Stimulated activated CD4-positive, alpha-beta T cell treated with anti-CD3 and anti-CD28 coated beads, Interleukin-15, amount 100 ng/mL, for 48 hours (primary cell): Measurements from ENCODE around the gene GDAP2.
A peak's percentile ranks its signal among the peaks of the same experiment; 100 is the strongest.
"Not testable (repeated sequence)": the region's sequence is repeated elsewhere in the genome, so short reads cannot be mapped to it uniquely, and the experiment has no call there.

Source experiments
- DNase-seq, 2 donors: peaks; one replicate each; pipeline ENCODE4 v3.0.0-alpha.2; 2020; ENCODE audit warnings: low read depth in 2 of 2

GDAP2 gene

DNA sequence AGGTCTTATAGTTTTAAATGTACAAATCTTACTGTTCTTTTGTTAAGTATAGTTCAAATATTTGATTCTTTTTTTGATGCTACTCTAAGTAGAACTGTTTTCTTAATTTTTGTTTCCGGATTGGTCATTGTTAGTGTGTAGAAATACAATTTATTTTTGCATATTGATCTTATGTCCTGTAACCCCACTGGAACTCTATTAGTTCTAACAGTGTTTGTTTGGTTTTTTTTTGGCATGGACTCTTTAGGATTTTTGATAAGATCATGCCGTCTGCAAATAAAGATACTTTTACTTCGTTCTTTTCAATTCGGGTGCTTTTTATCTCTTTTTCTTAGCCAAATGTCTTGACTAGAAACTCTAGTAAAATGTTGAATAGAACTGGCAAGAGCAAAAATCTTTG lies 26.5 kb downstream of the GDAP2 start:
- DNase-seq = no peak

DNA sequence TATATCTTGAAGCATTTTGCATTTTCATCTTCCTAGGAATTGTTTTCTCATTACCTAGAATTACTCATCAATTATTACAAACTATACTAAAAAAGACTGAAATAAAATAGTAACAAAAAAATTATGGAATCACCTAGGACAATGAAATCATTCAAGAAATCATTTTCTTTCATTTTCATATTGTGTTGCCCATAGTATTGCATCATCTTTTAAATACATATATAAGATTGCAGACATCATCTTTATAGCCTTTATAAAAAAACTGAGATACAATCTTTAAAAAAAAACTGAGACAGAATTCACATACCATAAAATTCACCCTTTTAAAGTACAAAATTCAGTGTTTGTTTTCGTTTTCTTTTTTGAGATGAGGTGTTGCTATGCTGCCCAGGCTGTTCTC lies 29.6 kb downstream of the GDAP2 start:
- no peak for DNase-seq

DNA sequence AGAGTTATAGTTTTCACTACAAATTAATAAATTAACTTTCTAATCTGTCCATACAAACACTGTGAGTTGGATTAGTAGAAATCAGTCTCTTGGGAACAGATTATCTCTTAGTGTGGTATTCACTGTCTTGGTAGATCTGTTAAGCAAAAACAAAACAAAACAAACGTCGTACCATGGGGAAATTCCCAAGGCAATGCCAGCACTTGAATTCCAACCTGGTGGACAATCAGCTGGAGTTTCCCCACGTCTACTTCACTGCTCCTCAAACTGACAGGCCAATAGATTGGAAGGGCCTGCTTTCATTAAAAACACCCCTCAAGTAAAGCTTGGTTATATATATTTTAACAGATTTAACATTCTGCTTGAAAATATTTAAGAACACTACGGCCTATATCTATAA lies 31.9 kb downstream of the GDAP2 start:
- no peak for DNase-seq

DNA sequence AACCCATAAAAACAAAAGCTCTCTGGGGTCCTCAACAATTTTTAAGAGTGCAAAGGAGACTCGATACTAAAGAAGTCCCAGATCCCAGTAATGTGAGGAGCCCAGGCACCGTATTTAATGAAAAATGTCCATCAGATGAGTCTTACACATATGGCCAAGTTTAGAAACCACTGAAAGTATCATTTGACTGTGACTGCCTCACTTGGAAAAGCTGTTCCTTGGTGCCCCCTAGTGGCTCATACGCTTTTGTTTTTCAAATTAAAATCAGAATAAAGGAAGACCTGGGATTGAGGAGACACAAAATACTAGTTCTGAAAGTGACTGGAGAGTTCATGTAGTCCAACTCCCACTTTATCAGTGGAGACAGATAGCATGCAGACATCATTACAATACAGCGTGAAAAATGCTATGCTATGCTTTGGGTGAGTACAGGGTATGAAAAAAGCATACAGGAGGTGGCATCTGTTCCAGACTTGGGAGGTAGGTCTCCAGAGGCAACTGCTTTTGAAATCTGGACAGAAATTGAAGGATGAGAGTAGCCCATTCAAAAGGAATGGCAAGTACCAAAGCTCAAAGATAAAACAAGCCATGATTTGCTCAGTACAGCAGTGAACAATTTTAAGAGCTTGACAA lies 33.8 kb downstream of the GDAP2 start:
- DNase-seq = peak; percentile 25 to 54

DNA sequence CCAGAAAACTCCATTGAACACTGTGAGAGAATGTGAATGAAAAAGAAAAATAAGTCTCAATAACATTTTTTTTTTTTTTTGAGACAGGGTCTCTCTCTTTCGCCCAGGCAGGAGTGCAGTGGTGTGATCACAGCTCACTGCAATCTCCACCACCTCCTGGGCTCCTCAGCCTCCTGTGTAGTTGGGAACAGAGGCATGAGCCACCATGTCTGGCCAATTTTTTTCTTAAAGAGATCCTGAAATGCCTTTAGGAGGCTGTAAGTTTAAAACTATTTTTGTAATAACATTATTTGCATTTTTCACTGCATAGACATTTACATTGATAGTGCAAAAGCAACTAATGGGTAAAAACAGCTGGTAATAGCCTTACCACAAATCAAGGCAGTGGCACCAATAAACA lies 35.3 kb downstream of the GDAP2 start:
- no peak for DNase-seq

DNA sequence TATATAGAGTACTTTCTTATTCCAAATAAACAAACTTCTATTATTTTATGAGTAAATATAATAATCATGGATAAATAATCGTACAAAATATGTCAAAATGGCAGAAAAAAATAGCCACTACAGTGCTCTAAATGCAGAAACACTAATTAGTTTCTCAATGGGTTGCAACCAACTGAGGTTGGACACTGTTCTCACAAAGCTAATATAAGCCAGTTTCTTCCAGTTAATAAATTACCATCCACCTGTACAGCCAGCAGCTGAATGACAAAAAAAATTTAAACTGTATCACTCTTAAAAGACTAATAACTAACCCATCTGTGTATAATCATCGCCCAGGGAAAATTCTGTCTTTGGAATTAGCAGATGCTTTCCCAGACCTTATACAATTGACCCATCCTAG lies 36.9 kb downstream of the GDAP2 start:
- no peak for DNase-seq

DNA sequence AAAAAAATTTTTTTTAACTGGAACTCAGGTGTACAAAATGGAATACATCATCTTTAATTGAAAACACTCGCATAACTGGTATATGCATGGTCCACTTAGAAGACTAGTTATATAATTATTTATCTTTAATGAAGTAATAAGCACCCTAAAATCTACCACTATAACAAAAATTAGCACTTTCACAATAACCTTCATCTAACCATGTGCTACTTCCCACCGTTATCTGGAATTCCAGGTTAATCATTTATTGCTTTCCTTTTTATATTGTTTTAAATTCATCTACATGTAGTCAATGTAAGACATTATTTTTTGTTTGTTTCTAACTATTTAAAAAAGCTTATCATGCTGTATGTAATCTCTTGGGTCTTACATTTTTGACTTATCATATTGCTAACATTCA lies 39.0 kb downstream of the GDAP2 start:
- DNase-seq = no peak

DNA sequence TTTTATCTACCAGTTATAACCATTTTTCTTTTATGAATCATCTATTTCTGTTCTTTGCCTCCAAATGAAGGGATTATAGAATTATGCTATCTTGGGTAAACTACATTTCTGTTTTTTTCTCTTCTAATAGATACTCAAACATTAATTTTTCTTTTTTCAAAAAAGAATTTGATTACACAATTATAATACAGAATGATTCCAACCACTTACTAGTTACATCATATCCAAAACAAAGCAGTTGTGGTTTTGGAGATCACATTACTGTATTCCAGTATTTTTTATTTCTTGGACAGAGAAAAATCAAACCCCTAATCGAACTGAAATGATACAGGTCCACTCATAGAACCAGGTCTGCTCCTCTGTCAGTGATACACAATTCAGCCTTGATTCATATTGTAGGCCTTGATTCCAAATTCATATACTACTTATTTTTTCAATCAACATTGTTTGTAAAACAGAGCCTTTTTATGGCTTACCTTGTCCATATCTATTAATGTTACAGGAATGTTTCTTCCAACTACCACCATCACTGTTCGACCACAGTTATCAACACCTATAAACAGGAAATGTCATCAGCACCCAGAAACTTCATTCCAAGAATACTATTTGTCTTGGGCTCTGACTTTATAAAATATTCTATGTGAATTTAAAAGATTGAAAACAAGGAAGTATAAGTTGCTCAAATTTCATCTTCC lies 43.2 kb downstream of the GDAP2 start:
- DNase-seq = no peak

DNA sequence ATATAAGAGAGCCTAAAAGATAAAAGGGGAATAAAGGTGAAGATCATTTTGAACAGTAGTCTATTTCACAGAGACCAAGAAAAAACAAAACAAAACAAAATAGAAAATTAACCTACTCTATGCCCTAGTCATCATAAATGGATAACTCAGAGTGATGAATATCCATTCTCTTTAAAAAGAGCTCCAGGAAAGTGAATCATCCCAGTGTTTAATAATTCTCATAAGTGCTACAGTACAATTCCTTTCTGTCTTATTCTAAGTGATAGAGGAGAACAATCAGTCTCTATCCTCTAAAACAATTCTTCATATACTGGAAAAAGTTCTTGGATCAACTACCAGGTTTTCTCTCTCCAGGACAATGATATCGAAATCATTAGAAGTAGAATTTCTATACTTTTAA lies 45.8 kb downstream of the GDAP2 start:
- no peak for DNase-seq

DNA sequence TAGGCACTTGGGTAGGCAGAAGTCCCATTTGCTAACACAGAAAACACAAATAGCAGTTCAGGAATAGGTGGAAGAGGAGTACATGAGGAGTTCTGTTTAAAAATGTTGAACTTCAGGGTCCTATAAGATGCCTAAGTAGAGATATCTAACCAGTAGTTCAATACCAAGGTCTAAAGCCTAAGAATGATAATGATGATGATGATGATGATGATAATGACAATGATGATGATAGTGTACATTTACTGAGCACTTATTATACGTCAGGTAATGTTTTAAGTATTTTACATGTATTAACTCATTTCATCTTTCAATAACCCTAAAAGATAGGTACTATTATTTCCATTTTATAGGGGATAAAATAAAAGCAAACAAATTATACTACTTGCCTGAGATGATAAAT lies 50.1 kb downstream of the GDAP2 start:
- DNase-seq = no peak

DNA sequence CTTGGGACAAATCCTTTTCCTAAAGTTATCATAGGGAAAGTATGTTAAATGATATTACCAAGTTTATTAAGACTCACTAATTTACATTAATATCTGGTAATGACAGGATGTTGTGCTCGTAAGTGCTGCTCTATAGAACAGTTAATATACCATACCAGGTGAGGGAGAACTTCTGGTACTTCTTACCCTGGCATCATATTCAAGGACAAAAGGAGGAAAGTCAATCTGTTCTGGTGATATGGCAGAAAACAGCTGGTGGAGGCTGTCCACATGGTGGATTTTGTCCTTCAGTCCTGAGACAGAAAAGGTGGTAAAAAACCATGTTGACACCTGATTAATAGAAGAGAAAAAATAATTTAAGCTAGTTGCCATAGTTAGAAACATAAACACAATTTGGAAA lies 51.6 kb downstream of the GDAP2 start:
- no peak for DNase-seq

DNA sequence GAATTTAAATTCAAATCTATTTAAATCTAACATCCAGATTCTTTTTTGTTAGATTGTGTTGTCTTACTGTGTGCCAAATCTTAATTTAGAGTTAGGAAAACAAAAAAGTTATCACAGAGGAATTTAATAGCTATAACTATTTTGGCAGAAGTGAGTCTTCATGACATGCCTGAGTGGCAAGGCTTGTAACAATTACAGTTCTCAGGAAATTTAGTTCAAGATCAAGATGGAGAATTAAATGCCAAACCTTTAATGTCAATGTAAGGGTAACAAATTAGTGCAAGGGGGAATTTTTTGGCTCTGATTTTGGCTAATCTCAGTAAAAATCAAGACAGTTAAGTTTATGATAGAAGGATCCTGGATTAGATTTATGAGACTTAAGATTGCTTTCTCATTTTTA lies 58.4 kb downstream of the GDAP2 start:
- no peak for DNase-seq

DNA sequence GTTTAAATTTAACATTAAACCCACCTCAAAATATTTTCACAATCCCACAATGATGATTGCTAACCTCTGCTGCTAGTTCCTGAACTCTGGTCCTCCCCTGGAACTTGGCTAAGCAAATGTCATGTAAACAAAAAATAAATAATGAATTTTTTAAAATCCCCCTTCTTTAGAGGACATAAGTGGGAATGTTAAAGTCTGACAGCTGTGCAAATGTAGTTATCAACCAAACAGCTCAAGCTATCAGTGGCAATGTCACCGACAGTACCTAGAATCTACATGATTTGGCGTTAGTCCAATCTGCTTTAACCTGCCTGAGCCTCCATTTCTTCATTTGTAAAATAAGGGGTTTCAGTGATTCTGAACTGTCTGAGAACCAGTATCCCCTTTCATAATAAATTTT lies 67.7 kb downstream of the GDAP2 start:
- DNase-seq = no peak

DNA sequence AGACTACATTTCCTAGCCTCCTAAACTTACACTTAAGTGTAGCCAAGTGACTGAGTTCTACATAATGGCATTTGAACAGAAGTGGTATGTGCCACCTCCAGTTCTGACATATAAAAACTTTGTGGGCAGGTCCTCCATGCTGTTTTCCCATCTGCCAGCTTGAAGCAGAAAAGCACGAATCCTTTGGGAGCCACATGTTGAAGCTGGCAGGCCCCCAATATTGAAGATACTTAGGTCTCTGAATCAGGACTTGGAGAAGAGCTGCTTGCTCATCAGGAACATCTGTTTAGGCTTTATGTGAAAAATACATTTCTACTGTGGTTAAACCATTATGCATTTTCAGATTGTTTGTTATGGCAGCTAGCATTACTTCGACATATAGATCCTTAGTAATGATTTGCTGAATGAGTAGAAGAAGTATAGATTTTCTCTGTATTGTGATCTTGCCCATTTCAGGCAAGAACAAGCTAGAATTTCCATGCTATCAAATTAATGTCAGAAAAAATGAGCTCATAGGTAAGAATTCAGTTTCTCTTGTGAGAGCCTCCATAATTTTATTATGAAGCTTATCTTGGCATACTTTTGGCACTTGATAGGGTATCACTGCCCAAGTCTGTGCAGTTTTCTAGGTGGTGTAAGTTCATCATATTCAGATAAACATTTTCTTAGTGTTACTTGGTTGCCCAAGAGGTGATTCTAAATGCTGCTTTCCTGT lies 68.4 kb downstream of the GDAP2 start:
- no peak for DNase-seq

DNA sequence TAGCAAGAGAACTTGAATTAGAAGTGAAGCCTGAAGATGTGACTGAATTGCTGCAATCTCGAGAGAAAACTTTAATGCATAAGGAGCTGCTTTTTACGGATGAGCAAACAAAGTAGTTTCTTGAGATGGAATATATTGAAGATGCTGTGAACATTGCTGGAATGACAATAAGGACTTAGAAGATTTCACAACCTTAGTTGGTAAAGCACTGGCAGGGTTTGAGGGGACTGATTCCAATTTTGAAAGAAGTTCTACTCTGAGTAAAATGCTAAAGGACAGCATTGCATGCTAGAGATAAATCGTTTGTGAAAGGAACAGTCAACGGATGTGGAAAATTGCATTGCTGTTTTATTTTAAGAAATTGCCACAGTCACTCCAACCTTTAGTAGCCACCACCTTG lies 69.5 kb downstream of the GDAP2 start:
- no peak for DNase-seq

DNA sequence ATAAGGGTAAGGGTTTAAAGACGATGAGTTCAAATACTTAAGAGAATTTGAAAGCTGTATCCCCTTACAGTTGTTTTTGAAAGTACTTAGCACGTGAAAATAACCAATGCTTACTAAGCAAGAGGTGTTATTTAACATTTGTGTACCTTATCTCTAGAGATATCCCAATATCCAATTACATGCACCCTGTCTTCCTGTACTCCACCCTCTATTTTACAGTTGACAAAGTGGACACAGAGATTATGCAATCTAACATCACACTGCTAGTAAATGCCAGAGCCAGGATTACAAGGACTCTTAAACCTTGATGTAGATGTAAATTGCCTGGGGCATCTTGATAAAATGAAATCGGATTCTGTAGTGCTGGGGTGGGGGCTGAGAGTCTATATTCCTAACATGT lies 72.0 kb downstream of the GDAP2 start:
- no peak for DNase-seq

DNA sequence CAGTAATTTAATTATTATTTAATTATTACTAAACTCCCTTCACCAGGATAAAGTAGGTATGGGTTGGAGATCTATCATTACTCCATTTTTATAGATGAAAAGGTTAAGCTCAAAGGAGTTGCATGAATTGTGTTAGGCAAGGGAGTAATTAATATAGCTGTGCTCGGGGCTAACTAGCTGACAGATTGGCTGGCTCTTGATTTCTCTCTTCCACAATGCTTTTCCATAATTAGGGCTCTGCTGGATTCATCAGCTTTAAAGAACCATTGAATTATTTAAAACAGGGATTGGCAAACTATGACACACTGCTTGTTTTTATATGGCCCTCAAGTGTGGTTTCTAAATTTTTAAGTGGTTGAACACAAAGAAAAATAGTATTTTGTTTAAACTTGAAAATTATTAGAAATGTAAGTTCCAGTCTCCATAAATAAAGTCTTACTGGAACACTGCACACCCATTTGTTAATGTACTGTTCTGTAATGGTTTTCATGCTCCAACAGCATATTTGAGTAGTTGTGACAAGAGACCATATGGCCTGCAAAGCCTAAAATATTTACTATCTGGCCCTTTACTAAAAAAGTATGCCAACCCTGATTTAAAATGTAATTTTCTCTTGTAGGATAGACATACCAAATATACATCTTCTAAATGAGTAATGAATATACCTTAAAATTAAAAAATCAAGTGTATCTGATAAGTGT lies 76.4 kb downstream of the GDAP2 start:
- DNase-seq = no peak

DNA sequence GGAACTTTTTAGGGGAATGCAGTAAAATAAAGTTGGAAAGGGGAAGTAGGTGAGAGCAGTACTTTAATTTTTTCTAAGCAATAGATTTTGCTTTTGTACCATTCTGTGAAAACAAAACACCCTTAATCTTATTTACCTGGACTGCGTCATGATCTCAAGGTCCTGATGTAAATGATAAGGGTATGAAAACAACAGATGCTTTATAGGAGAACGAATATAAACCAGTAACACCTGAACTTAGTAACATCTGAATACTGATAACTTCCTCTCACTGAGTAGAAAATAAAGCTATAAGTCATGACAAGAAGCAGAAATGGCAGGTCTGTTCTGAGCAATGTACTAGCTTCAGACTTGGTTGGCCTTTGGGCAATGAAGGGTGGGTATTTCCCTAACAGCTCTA lies 77.7 kb downstream of the GDAP2 start:
- DNase-seq = no peak

DNA sequence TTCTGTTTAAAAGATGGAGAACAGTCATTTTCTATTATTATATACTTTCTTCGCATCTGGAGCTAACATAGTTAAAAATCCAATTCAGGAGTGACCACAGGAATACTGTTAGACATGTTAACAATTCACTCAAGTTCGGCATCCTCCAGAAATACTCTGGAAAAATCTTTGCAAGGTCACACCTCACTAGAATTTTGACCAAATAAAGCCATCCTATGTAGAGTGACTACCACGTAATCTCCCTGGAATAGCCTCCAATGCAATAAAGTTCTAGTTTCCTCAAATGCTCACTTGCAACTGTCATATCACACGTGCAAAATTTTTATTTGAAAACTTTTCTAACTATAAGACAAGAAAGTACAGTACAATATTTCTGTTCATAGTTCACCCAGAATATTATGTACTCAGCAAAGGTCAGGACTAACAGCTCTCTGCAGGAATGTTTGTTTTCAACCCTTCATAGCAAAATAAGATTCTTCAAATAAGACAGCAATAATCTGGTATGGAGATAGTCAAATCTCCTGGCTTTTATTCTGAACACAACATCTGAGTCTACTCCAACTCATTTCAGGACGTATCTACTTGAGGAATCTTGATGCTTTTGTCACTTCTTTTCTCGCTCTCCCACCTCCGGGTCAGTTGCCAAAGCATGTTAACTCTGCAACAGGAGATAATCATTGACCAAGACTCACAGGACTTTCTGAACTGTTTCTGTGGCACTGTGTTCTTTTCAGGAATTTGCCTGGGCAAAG lies 82.6 kb downstream of the GDAP2 start:
- no peak for DNase-seq

DNA sequence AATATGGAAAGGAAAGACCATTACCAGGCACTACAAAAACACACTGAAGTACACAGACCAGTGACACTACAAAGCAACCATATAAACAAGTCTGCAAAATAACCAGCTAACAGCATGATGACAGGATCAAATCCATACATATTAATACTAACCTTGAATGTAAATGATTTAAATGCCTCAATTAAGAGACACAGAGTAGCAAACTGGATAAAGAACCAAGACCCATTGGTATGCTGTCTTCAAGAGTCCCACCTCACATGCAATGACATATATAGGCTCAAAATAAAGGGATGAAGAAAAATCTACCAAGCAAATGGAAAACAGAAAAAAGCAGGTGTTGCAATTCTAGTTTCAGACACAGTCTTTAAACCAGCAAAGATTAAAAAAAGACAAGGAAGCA lies 84.9 kb downstream of the GDAP2 start:
- not testable (repeated sequence) for DNase-seq

DNA sequence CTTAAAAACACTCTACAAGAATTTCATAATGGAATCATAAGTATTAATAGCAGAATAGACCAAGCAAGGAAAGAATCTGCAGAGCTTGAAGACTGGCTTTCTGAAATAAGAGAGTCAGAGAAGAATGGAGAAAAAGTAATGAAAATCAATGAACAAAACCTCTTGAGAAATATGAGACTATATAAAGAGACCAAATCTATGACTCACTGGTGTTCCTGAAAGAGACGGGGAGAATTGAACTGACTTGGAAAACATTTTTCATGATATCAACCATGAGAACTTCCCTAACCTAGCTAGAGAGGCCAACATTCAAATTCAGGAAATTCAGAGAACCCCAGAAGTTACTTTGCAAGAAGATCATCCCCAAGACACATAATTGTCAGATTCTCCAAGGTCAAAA lies 85.6 kb downstream of the GDAP2 start:
- no peak for DNase-seq
